ENCODE measurements around the gene IGSF9B. TPM values are rescaled to one million over a fixed set of nuclear protein-coding genes. Genes with fewer than 3 reads are reported as not detected.

The IGSF9B gene
- polyA plus RNA-seq, 1 donor (not counting 4 experiments of a cell fraction or from before 2014, with no cell fraction given) = 0.66 TPM

DNA sequence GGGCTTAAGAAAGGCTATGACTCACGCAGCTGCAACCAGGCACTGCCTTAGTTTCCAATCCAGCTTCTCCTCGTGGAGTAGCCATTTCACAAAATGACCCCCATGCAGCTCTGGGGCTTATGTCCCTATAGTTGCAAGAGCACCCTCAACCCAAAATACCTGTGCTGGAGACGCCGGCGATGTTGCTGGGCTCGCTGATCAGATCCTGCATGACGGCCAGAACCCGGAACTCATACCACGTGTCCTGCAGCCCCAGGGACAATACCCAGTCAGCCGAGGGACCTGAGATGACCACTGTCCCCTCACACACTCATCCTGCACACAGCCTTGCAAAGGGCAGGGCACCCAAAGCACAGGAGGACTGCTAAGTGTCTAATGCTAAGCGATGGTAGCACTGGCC is 32.1 kb downstream of the IGSF9B start:
- no peak for TF ChIP-seq EZH2 (IDR thresholded peaks at IDR 0.05; ENCODE audit: low read length)
- TF ChIP-seq, protein P1, sequence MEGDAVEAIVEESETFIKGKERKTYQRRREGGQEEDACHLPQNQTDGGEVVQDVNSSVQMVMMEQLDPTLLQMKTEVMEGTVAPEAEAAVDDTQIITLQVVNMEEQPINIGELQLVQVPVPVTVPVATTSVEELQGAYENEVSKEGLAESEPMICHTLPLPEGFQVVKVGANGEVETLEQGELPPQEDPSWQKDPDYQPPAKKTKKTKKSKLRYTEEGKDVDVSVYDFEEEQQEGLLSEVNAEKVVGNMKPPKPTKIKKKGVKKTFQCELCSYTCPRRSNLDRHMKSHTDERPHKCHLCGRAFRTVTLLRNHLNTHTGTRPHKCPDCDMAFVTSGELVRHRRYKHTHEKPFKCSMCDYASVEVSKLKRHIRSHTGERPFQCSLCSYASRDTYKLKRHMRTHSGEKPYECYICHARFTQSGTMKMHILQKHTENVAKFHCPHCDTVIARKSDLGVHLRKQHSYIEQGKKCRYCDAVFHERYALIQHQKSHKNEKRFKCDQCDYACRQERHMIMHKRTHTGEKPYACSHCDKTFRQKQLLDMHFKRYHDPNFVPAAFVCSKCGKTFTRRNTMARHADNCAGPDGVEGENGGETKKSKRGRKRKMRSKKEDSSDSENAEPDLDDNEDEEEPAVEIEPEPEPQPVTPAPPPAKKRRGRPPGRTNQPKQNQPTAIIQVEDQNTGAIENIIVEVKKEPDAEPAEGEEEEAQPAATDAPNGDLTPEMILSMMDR (optimal IDR thresholded peaks at IDR 0.05 in 1 of 3, IDR thresholded peaks at IDR 0.05 in 1 of 3, conservative IDR thresholded peaks at IDR 0.05 in 1 of 3; ENCODE audit: extremely low read depth in 1 of 3, insufficient read depth in 2 of 3, low read length in 3 of 3) = no peak
- H3K36me3 ChIP-seq (ENCODE audit: control insufficient read depth in 2 of 2, extremely low read depth in 1 of 2, insufficient read depth in 2 of 2, low read length in 2 of 2) = no peaks in the 10 kb centered on the region
- no peak overlapping the region for H2AFZ ChIP-seq (ENCODE audit: control insufficient read depth, low read length)
- no peak overlapping the region for H3K9ac ChIP-seq (ENCODE audit: control insufficient read depth, extremely low read depth, insufficient read depth, low read length)
- H3K9me3 ChIP-seq (ENCODE audit: control insufficient read depth, low read depth, low read length) = no peaks in the 10 kb centered on the region
- FAIRE-seq (no peak), DNase-seq (ENCODE audit: low read depth, low spot score) (no peak)
- no peaks in the 10 kb centered on the region for H4K20me1 ChIP-seq (ENCODE audit: control insufficient read depth, extremely low read depth, insufficient read depth, low read length)
- H3K4me1 ChIP-seq (ENCODE audit: control insufficient read depth, extremely low read depth, insufficient read depth, low read length) = peaks cover 17% of the 10 kb centered on the region
- dilution Hi-C loops (cut with MboI; ENCODE audit: extremely low pct_ligation_motif_present, low sequenced_read_pairs) = no loop called here
- no peaks in the 10 kb centered on the region for H3K9me1 ChIP-seq (ENCODE audit: control insufficient read depth, extremely low read depth, insufficient read depth, low read length)
- no peak overlapping the region for H3K4me3 ChIP-seq (ENCODE audit: control insufficient read depth in 2 of 3, extremely low read depth in 1 of 3, insufficient read depth in 2 of 3, low read depth in 1 of 3, low read length in 3 of 3)
- no peak overlapping the region for H3K4me2 ChIP-seq (ENCODE audit: control insufficient read depth, extremely low read depth, insufficient read depth, low read depth, low read length)
- no peak overlapping the region for H3K27ac ChIP-seq (ENCODE audit: control insufficient read depth, insufficient read depth, low read length)
- no peaks in the 10 kb centered on the region for H3K79me2 ChIP-seq (ENCODE audit: control insufficient read depth, insufficient read depth, low read length)
- no peaks in the 10 kb centered on the region for H3K27me3 ChIP-seq (ENCODE audit: control insufficient read depth, extremely low read depth, insufficient read depth, low read length)

DNA sequence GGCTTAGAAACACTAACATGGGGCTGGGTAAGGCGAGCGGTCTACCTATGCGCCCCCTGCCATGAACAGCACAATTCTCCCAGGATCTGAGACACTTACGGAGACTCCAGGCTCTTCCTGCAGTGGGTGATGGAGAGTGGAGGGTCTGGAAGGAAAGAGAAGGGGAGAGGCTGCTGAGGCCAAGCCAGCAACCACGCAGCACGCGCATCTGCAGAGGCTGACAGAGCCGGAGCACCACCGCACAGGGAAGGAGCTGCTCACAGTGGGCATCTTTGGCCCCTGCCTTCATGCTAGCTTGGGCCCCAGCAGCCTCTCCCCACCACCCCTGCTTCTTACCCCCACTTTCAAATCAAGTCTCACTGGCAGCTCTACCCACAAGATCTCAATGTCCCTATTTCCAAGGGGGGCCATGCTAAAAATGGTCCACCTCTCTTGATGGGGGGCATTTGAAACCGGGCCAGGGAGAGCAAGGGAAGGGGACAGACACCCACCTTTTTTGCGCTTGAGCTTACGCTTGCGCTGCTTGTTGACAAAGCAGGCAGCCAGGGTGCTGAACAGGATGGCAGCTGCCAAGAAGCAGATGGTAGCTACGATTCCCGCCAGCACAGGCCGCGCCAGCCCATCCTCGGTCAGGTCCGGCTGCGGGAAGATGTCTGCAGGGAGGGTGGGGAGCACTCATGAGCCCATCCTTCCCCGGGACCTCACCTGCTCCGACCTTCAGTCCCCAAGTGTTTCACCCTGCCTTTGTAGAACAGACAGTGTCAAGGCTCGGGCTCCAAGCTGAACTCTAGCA is 34.5 kb downstream of the IGSF9B start:
- H3K9me1 ChIP-seq (ENCODE audit: control insufficient read depth, extremely low read depth, insufficient read depth, low read length) = no peaks in the 10 kb centered on the region
- no peaks in the 10 kb centered on the region for H3K79me2 ChIP-seq (ENCODE audit: control insufficient read depth, insufficient read depth, low read length)
- H3K27me3 ChIP-seq (ENCODE audit: control insufficient read depth, extremely low read depth, insufficient read depth, low read length) = no peaks in the 10 kb centered on the region
- dilution Hi-C loops (cut with MboI; ENCODE audit: extremely low pct_ligation_motif_present, low sequenced_read_pairs) = no loop called here
- no peak for DNase-seq (ENCODE audit: low read depth, low spot score)
- H3K4me2 ChIP-seq (ENCODE audit: control insufficient read depth, extremely low read depth, insufficient read depth, low read depth, low read length) = no peak overlapping the region
- no peak overlapping the region for H3K27ac ChIP-seq (ENCODE audit: control insufficient read depth, insufficient read depth, low read length)
- no peak for TF ChIP-seq EZH2 (IDR thresholded peaks at IDR 0.05; ENCODE audit: low read length)
- TF ChIP-seq, protein P1 (optimal IDR thresholded peaks at IDR 0.05 in 1 of 3, IDR thresholded peaks at IDR 0.05 in 1 of 3, conservative IDR thresholded peaks at IDR 0.05 in 1 of 3; ENCODE audit: extremely low read depth in 1 of 3, insufficient read depth in 2 of 3, low read length in 3 of 3) = no peak
- no peak overlapping the region for H3K4me3 ChIP-seq (ENCODE audit: control insufficient read depth in 2 of 3, extremely low read depth in 1 of 3, insufficient read depth in 2 of 3, low read depth in 1 of 3, low read length in 3 of 3)
- H4K20me1 ChIP-seq (ENCODE audit: control insufficient read depth, extremely low read depth, insufficient read depth, low read length) = no peaks in the 10 kb centered on the region
- H3K36me3 ChIP-seq (ENCODE audit: control insufficient read depth in 2 of 2, extremely low read depth in 1 of 2, insufficient read depth in 2 of 2, low read length in 2 of 2) = no peaks in the 10 kb centered on the region
- no peaks in the 10 kb centered on the region for H3K9me3 ChIP-seq (ENCODE audit: control insufficient read depth, low read depth, low read length)
- no peak overlapping the region for H2AFZ ChIP-seq (ENCODE audit: control insufficient read depth, low read length)
- no peaks in the 10 kb centered on the region for H3K4me1 ChIP-seq (ENCODE audit: control insufficient read depth, extremely low read depth, insufficient read depth, low read length)
- no peak for FAIRE-seq
- H3K9ac ChIP-seq (ENCODE audit: control insufficient read depth, extremely low read depth, insufficient read depth, low read length) = no peak overlapping the region

Data from keratinocyte (primary cell).